ENCODE results near the gene AMFR.
"Not testable (repeated sequence)": the region's sequence is repeated elsewhere in the genome, so short reads cannot be mapped to it uniquely, and the experiment has no call there.

Gene AMFR

GRCh38 chr16:56388209-56388608, 37.1 kb downstream of the AMFR start:
- DNase-seq (ENCODE audit: low read depth in 2 of 2): no peak

GRCh38 chr16:56387396-56387795, 37.9 kb downstream of the AMFR start:
- no peak for DNase-seq (ENCODE audit: low read depth in 2 of 2)

GRCh38 chr16:56384074-56384721, 41.1 kb downstream of the AMFR start:
- no peak for DNase-seq (ENCODE audit: low read depth in 2 of 2)

- no peak for DNase-seq (ENCODE audit: low read depth in 2 of 2)
Observed at GRCh38 chr16:56382901-56383355, 42.4 kb downstream of the AMFR start.

GRCh38 chr16:56382459-56382858, 42.9 kb downstream of the AMFR start:
- DNase-seq (ENCODE audit: low read depth in 2 of 2): no peak

GRCh38 chr16:56380778-56381485, 44.4 kb downstream of the AMFR start:
- DNase-seq (ENCODE audit: low read depth in 2 of 2): not testable (repeated sequence)

GRCh38 chr16:56379044-56379443, 46.3 kb downstream of the AMFR start:
- DNase-seq (ENCODE audit: low read depth in 2 of 2): not testable (repeated sequence)

- DNase-seq (ENCODE audit: low read depth in 2 of 2): not testable (repeated sequence)
Observed at GRCh38 chr16:56375792-56376191, 49.6 kb downstream of the AMFR start.

GRCh38 chr16:56373003-56373402, 52.3 kb downstream of the AMFR start:
- DNase-seq (ENCODE audit: low read depth in 2 of 2): no peak

- DNase-seq (ENCODE audit: low read depth in 2 of 2): no peak
Observed at GRCh38 chr16:56372013-56372634, 53.2 kb downstream of the AMFR start.

GRCh38 chr16:56371660-56371937, 53.7 kb downstream of the AMFR start:
- no peak for DNase-seq (ENCODE audit: low read depth in 2 of 2)

- DNase-seq (ENCODE audit: low read depth in 2 of 2): no peak
Observed at GRCh38 chr16:56370875-56371659, 54.3 kb downstream of the AMFR start.

GRCh38 chr16:56370185-56370874, 55.0 kb downstream of the AMFR start:
- no peak for DNase-seq (ENCODE audit: low read depth in 2 of 2)

GRCh38 chr16:56369202-56369601, 56.1 kb downstream of the AMFR start:
- no peak for DNase-seq (ENCODE audit: low read depth in 2 of 2)

- DNase-seq (ENCODE audit: low read depth in 2 of 2): no peak
Observed at GRCh38 chr16:56368545-56368944, 56.8 kb downstream of the AMFR start.

GRCh38 chr16:56367764-56368163, 57.6 kb downstream of the AMFR start:
- no peak for DNase-seq (ENCODE audit: low read depth in 2 of 2)

GRCh38 chr16:56366945-56367344, 58.4 kb downstream of the AMFR start:
- no peak for DNase-seq (ENCODE audit: low read depth in 2 of 2)

GRCh38 chr16:56365552-56365951, 59.8 kb downstream of the AMFR start:
- no peak for DNase-seq (ENCODE audit: low read depth in 2 of 2)

- no peak for DNase-seq (ENCODE audit: low read depth in 2 of 2)
Observed at GRCh38 chr16:56364865-56365264, 60.5 kb downstream of the AMFR start.

GRCh38 chr16:56363781-56364565, 61.4 kb downstream of the AMFR start:
- DNase-seq (ENCODE audit: low read depth in 2 of 2): no peak

GRCh38 chr16:56363181-56363716, 62.1 kb downstream of the AMFR start:
- no peak for DNase-seq (ENCODE audit: low read depth in 2 of 2)

Measured in stimulated activated CD4-positive, alpha-beta T cell treated with anti-CD3 and anti-CD28 coated beads, Interleukin-12 subunit alpha, Interleukin-12 subunit beta, amount 100 ng/mL, for 24 hours (primary cell).